ENCODE measurements around the gene FURIN.

FURIN gene

DNA sequence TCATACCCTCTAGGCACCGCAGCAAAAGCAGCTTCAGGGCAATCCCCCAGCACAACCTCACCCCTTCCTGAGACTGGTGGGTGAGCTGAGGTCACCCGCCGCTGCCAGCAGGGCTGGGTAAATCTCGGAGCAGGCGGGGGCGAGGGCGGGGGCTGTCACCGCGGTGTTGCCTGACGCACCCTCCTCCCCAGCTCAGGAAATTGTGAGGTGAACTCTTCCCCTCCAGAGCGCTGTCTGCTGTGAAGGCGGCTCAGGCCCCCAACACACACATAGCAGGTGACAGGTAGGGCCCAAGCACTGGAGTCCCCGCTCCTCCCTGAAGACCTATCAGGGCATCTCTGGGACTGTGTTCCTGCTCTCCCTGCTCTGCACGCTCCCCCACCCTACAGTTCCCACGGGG is 30.2 kb upstream of the FURIN start:
- DNase-seq (ENCODE audit: low spot score), result no peak
- TF ChIP-seq, protein P1, sequence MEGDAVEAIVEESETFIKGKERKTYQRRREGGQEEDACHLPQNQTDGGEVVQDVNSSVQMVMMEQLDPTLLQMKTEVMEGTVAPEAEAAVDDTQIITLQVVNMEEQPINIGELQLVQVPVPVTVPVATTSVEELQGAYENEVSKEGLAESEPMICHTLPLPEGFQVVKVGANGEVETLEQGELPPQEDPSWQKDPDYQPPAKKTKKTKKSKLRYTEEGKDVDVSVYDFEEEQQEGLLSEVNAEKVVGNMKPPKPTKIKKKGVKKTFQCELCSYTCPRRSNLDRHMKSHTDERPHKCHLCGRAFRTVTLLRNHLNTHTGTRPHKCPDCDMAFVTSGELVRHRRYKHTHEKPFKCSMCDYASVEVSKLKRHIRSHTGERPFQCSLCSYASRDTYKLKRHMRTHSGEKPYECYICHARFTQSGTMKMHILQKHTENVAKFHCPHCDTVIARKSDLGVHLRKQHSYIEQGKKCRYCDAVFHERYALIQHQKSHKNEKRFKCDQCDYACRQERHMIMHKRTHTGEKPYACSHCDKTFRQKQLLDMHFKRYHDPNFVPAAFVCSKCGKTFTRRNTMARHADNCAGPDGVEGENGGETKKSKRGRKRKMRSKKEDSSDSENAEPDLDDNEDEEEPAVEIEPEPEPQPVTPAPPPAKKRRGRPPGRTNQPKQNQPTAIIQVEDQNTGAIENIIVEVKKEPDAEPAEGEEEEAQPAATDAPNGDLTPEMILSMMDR (IDR thresholded peaks at IDR 0.05; ENCODE audit: extremely low read depth, missing control alignments), result no peak

DNA sequence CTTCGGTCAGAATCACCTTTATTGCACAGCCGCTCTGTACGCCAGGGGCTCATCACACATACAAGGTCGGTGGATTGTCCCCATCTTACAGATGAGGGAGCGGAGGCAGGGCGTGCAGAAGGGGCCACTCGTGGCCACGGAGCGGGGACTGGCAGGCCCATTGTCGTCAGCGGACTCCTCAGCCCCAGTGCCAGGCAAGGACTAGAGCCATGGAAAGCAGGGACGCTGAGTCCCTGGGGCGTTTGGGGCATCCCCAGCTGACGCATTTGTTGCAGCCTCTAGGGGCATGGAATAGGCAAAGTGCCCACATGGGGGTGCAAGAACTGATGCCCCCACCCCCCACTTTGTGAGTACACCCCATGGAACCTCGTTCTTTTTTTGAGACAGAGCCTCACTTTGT is 29.8 kb upstream of the FURIN start:
- TF ChIP-seq, protein P1 (IDR thresholded peaks at IDR 0.05; ENCODE audit: extremely low read depth, missing control alignments), result no peak
- DNase-seq (ENCODE audit: low spot score), result no peak

DNA sequence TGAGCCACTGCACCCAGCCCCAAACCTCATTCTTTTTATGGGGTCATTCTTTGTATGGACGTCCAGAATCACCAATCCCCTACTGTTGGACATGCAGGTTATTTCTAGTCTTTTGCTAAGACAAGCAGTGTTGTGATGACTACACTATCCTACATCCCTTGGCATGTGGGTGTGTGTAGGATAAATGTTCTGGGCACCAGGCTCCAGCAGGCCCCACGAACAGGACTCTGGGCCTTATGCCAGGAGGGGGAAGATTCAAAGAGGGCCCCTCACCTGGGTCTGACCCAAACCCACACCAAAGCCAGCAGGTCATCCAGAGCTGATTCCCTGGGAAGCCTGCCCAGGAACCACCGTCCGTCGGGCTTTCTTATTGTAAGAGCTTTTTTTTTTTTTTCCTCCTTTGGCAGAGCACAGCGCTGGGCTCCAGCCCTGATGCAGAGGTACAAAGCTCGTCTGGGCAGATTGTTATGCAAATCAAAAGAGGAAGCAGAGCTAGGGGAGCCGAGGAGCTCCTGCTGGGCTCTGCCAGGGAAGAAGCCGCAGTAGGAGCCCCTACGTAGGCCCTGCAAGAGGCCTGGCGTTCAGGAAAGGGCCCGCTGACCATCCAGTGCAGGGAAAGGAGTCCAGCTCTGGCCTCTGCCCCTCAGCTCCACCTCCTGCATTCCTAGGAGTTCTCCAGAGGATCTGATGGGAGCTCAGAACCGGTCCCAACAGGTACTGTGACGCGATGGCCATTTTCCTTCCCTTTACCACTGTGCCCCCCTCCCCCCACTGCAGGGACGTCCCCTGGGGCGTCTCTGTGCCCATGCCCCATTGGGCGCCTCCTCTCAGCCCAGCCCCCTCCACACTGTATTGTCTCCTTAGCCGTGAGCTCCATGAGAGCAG is 29.0 kb upstream of the FURIN start:
- TF ChIP-seq, protein P1 (IDR thresholded peaks at IDR 0.05; ENCODE audit: extremely low read depth, missing control alignments), result no peak
- DNase-seq (ENCODE audit: low spot score), result no peak

DNA sequence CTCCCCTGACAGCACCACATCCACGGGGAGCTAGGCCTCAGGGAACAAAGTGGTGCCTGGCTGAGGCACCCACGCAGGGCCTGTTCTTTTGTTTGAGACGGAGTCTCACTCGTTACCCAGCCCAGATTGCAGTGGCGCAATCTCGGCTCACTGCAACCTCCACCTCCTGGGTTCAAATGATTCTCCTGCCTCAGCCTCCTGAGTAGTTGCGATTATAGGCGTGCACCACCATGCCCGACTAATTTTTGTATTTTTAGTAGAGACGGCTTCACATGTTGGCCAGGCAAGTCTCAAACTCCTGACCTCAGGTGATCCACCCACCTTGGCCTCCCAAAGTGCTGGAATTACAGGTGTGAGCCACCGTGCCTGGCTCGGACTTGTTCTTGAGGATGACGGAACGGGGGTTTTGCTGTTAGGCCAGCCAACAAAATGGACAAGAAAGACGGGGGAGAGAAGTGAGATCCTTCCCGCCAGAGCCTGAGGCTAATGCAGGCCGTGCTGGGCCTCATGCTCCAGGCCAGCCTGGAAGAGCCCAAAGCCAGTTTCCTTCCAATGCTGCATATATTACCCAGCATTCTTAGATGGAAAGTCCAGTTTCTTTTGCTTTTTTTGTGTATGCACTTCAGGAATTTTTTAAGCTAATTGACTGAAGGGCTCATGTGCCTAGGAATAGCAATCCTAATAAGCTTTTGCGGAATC is 28.1 kb upstream of the FURIN start:
- DNase-seq (ENCODE audit: low spot score), result no peak
- TF ChIP-seq, protein P1 (IDR thresholded peaks at IDR 0.05; ENCODE audit: extremely low read depth, missing control alignments), result no peak

DNA sequence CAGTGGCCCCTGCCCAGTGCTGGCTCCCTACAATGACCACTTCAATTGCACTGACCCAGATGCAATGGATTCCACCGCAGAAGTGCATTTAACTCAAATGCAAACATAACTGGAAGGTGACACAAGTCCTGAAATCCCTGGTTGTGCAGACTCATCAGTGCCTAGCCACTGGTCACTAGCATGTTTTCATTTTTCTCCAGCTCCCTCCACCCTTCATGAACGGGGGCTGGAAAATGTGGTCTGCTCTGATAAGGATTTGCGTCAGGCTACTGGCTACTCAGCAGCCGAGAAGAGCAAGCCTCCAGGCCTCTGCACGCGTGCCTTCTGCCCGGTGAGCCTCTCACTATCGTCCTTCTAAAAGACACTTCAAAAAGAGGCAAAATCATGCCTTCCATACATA is 27.4 kb upstream of the FURIN start:
- DNase-seq (ENCODE audit: low spot score), result no peak
- TF ChIP-seq, protein P1 (IDR thresholded peaks at IDR 0.05; ENCODE audit: extremely low read depth, missing control alignments), result no peak

DNA sequence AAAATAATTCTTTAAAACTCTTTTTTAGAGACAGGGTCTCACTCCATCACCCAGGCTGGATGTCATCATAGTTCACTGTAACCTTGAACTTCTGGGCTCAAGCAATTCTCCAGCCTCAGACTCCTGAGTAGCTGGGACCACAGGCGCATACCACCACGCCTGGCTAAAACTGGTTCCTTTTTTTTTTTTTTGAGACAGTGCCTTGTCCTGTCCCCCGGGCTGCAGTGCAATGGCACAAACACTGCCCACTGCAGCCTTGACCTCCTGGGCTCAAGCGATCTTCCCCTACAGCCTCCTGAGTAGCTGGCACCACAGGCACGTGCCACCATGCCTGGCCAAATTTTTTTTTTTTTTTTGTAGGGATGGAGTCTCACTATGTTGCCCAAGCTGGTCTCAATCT is 23.7 kb upstream of the FURIN start:
- no peak for DNase-seq (ENCODE audit: low spot score)
- TF ChIP-seq, protein P1 (IDR thresholded peaks at IDR 0.05; ENCODE audit: extremely low read depth, missing control alignments), result no peak

All from GM20000 (cell line).